SH-SY5Y (cell line): ENCODE data around the gene C16orf74.

Experiments
- GATA2 ChIP-seq: IDR thresholded peaks from 2 replicates; pipeline ENCODE4 v1.6.1; 2011; ENCODE audit warnings: mild to moderate bottlenecking, low read depth, low read length
- GATA3 ChIP-seq: IDR thresholded peaks from 2 replicates; pipeline ENCODE4 v1.6.1; 2011; ENCODE audit warnings: low read depth, mild to moderate bottlenecking, low read length, moderate library complexity

- TF ChIP-seq GATA2: no peak
- TF ChIP-seq GATA3: no peak
Measured at GRCh38 chr16:85717393-85718152, 33.3 kb downstream of the C16orf74 start.
